ENCODE data around the gene SYS1. TPM values are rescaled to one million over a fixed set of nuclear protein-coding genes. Genes with fewer than 3 reads are reported as not detected.

The SYS1 gene
- total and polyA plus RNA-seq, 2 experiments from 2014 or later = 7.9 to 21.5 TPM

- H3K27ac Mint-ChIP-seq = no peak overlapping the region
- H3K27ac ChIP-seq (ENCODE audit: low read depth) = 0 out of 2 replicates have a peak overlapping the region, but pooled peaks have one; percentile 9
- no peaks in the 10 kb centered on the region for H3F3A ChIP-seq (replicated peaks; ENCODE audit: low read depth)
- H4K20me1 ChIP-seq (replicated peaks; ENCODE audit: insufficient read depth) = no peaks in the 10 kb centered on the region
- no peak overlapping the region for H2AFZ ChIP-seq
- H3K36me3 Mint-ChIP-seq (ENCODE audit: low read depth) = no peaks in the 10 kb centered on the region
- H3K4me3 Mint-ChIP-seq = no peak overlapping the region
- no peak for ATAC-seq
- H3K79me2 ChIP-seq (replicated peaks; ENCODE audit: insufficient read depth) = no peaks in the 10 kb centered on the region
- H3K4me1 Mint-ChIP-seq = peaks cover 33% of the 10 kb centered on the region
- H3K27me3 ChIP-seq (ENCODE audit: insufficient read depth) = no peaks in the 10 kb centered on the region
- H3K4me3 ChIP-seq = no peak overlapping the region
- TF ChIP-seq ZNF114 (CRISPR knock-in tag; IDR thresholded peaks at IDR 0.05) = no peak
- TF ChIP-seq ZNF331 (CRISPR knock-in tag; IDR thresholded peaks at IDR 0.05; ENCODE audit: low read depth) = no peak
- TF ChIP-seq JUNB (IDR thresholded peaks at IDR 0.05; ENCODE audit: unreplicated experiment) = no peak
- TF ChIP-seq STAT1 (IDR thresholded peaks at IDR 0.05; ENCODE audit: unreplicated experiment) = no peak
- no peak for TF ChIP-seq CTCF (conservative IDR thresholded peaks at IDR 0.05; ENCODE audit: low read depth in 2 of 2)
- no peak for TF ChIP-seq ETS1 (IDR thresholded peaks at IDR 0.05)
- TF ChIP-seq CREB1 (CRISPR knock-in tag; IDR thresholded peaks at IDR 0.05; ENCODE audit: low read depth) = no peak
- no peak for TF ChIP-seq REST (IDR thresholded peaks at IDR 0.05; ENCODE audit: unreplicated experiment)
- no peak for TF ChIP-seq EZH2 (IDR thresholded peaks at IDR 0.05; ENCODE audit: low read depth, unreplicated experiment)
- TF ChIP-seq POLR2AphosphoS5 (IDR thresholded peaks at IDR 0.05; ENCODE audit: low read depth) = no peak
- no peak for TF ChIP-seq ZNF462 (CRISPR knock-in tag; IDR thresholded peaks at IDR 0.05)
- TF ChIP-seq NANOG (IDR thresholded peaks at IDR 0.05; ENCODE audit: borderline replicate concordance) = no peak
- no peak for TF ChIP-seq EZH2phosphoT487 (IDR thresholded peaks at IDR 0.05; ENCODE audit: unreplicated experiment)
- no peaks in the 10 kb centered on the region for H3K9me3 Mint-ChIP-seq
- peaks cover 11% of the 10 kb centered on the region for H3K4me1 ChIP-seq (ENCODE audit: insufficient read depth)
- DNase-seq (ENCODE audit: low spot score) = no peak
- H3K9me2 ChIP-seq (ENCODE audit: insufficient read depth) = no peaks in the 10 kb centered on the region
- H3K36me3 ChIP-seq (ENCODE audit: insufficient read depth) = no peaks in the 10 kb centered on the region
- no peaks in the 10 kb centered on the region for H3K27me3 Mint-ChIP-seq (ENCODE audit: insufficient read depth, low read depth, poor library complexity)
- H3K4me2 ChIP-seq = no peak overlapping the region
Observed at GRCh38 chr20:45355209-45356084, 7.5 kb upstream of the SYS1 start.
